Neural cell (in vitro differentiated cells): ENCODE measurements around the gene ITGB1. TPM values are rescaled to one million over a fixed set of nuclear protein-coding genes. Genes with fewer than 3 reads are reported as not detected.

Experiments
- H2AFZ ChIP-seq: fragments of 200-600, 300-800 bp; sonication (generic), shearing (Covaris generic); 2 replicates; pipeline ENCODE4 v1.6.0; 2014; ENCODE audit warnings: low read depth, mild to moderate bottlenecking, antibody characterized with exemption, low read length, moderate library complexity
- H3F3A ChIP-seq: fragments of 200-600 bp; shearing (Covaris generic); 2 replicates; pipeline ENCODE4 v1.6.1; 2016; ENCODE audit warnings: mild to moderate bottlenecking, moderate library complexity, mixed read lengths, antibody characterized with exemption, low read length; ENCODE audit not compliant: insufficient read depth, poor library complexity, severe bottlenecking
- H3K27ac ChIP-seq: fragments of 200-600, 300-800 bp; sonication (generic), shearing (Covaris generic); 2 replicates; pipeline ENCODE4 v1.5.1; 2014; ENCODE audit warnings: mild to moderate bottlenecking, low read length, moderate library complexity
- H3K27me3 ChIP-seq: fragments of 300-800, 200-600 bp; sonication (generic), shearing (Covaris generic); 2 replicates; pipeline ENCODE4 v1.6.0; 2014; ENCODE audit warnings: mild to moderate bottlenecking, low read depth, low read length, moderate library complexity; ENCODE audit not compliant: insufficient read depth
- H3K36me3 ChIP-seq: fragments of 300-800, 200-600 bp; sonication (generic), shearing (Covaris generic); 2 replicates; pipeline ENCODE4 v1.5.1; 2014; ENCODE audit warnings: mild to moderate bottlenecking, antibody characterized with exemption, low read length, moderate library complexity; ENCODE audit not compliant: insufficient read depth
- H3K4me2 ChIP-seq: fragments of 300-800, 200-600 bp; sonication (generic), shearing (Covaris generic); 2 replicates; pipeline ENCODE4 v1.6.0; 2014; ENCODE audit warnings: mild to moderate bottlenecking, low read length
- H3K4me3 ChIP-seq: fragments of 300-800, 200-600 bp; sonication (generic), shearing (Covaris generic); 2 replicates; pipeline ENCODE4 v1.5.1; 2014; ENCODE audit warnings: mild to moderate bottlenecking, low read length, moderate library complexity
- H3K79me2 ChIP-seq: fragments of 200-600 bp; shearing (Covaris generic); replicated peaks from 2 replicates; pipeline ENCODE4 v1.6.0; 2014; ENCODE audit warnings: mild to moderate bottlenecking, low read length, moderate library complexity; ENCODE audit not compliant: insufficient read depth
- H3K9ac ChIP-seq: fragments of 300-800, 200-600 bp; sonication (generic), shearing (Covaris generic); 2 replicates; pipeline ENCODE4 v1.6.1; 2016; ENCODE audit warnings: mild to moderate bottlenecking, low read length, mixed read lengths
- H3K9me2 ChIP-seq: fragments of 200-600 bp; shearing (Covaris generic); 2 replicates; pipeline ENCODE4 v1.6.1; 2016; ENCODE audit warnings: mild to moderate bottlenecking, low read length, mixed read lengths; ENCODE audit not compliant: insufficient read depth
- H3K9me3 ChIP-seq: fragments of 200-600, 300-800 bp; sonication (generic), shearing (Covaris generic); 2 replicates; pipeline ENCODE4 v1.6.1; 2016; ENCODE audit warnings: mild to moderate bottlenecking, mixed run types, low read length, moderate library complexity, mixed read lengths
- H4K20me1 ChIP-seq: fragments of 200-600 bp; shearing (Covaris generic); 2 replicates; pipeline ENCODE4 v1.6.1; 2016; ENCODE audit warnings: mild to moderate bottlenecking, mixed run types; ENCODE audit not compliant: insufficient read depth
- EP300 ChIP-seq: fragments of 450-650 bp; conservative IDR thresholded peaks from 2 replicates; pipeline ENCODE4 v1.6.1; 2014; ENCODE audit warnings: antibody characterized with exemption, mild to moderate bottlenecking, moderate library complexity; ENCODE audit not compliant: poor library complexity, severe bottlenecking
- EZH2 ChIP-seq: fragments of 200-600, 300-800 bp; shearing (Covaris generic), sonication (generic); IDR thresholded peaks from 2 replicates; pipeline ENCODE4 v1.6.1; 2014; ENCODE audit warnings: antibody characterized with exemption, low read length, borderline replicate concordance, mild to moderate bottlenecking; ENCODE audit not compliant: insufficient read depth, poor library complexity, severe bottlenecking
- MXI1 ChIP-seq: fragments of 450-650 bp; conservative IDR thresholded peaks from 2 replicates; pipeline ENCODE4 v1.6.1; 2014; ENCODE audit warnings: antibody characterized with exemption, mild to moderate bottlenecking; ENCODE audit not compliant: poor library complexity, severe bottlenecking
- POLR2AphosphoS5 ChIP-seq: IDR thresholded peaks from 2 replicates; pipeline ENCODE4 v1.6.1; 2012
- RAD21 ChIP-seq: fragments of 450-650 bp; conservative IDR thresholded peaks from 2 replicates; pipeline ENCODE4 v1.6.1; 2014; ENCODE audit warnings: antibody characterized with exemption, mild to moderate bottlenecking, moderate library complexity
- REST ChIP-seq: IDR thresholded peaks from 2 replicates; pipeline ENCODE4 v1.6.1; 2012; ENCODE audit warnings: borderline replicate concordance
- SMC3 ChIP-seq: fragments of 450-650 bp; conservative IDR thresholded peaks from 2 replicates; pipeline ENCODE4 v1.6.1; 2014; ENCODE audit warnings: antibody characterized with exemption, mild to moderate bottlenecking, moderate library complexity; ENCODE audit not compliant: poor library complexity
- TAF1 ChIP-seq: IDR thresholded peaks from 2 replicates; pipeline ENCODE4 v1.6.1; 2012; ENCODE audit warnings: low read depth
- polyA plus RNA-seq: library from polyadenylated mRNA; depleted of rRNA; stranded (reverse); fragments of >200 nt; gene quantifications from 2 replicates; pipeline ENCODE4 v1.2.3, GENCODE V29; 2014
- TF ChIP-seq, protein P1 (sequence below): fragments of 450-650 bp; IDR thresholded peaks from 2 replicates; pipeline ENCODE4 v1.5.1; 2014; ENCODE audit warnings: antibody characterized with exemption, mild to moderate bottlenecking, moderate library complexity; ENCODE audit not compliant: poor library complexity, severe bottlenecking

Gene ITGB1
- polyA plus RNA-seq, 1 donor from 2014 or later, result 62.4 TPM

- no peak overlapping the region for H3K9ac ChIP-seq
- H3K4me2 ChIP-seq, result no peak overlapping the region
- TF ChIP-seq POLR2AphosphoS5 (no peak), EP300 (no peak), REST (no peak), SMC3 (no peak), TAF1 (no peak), RAD21 (no peak), EZH2 (no peak), MXI1 (no peak)
- TF ChIP-seq, protein P1, sequence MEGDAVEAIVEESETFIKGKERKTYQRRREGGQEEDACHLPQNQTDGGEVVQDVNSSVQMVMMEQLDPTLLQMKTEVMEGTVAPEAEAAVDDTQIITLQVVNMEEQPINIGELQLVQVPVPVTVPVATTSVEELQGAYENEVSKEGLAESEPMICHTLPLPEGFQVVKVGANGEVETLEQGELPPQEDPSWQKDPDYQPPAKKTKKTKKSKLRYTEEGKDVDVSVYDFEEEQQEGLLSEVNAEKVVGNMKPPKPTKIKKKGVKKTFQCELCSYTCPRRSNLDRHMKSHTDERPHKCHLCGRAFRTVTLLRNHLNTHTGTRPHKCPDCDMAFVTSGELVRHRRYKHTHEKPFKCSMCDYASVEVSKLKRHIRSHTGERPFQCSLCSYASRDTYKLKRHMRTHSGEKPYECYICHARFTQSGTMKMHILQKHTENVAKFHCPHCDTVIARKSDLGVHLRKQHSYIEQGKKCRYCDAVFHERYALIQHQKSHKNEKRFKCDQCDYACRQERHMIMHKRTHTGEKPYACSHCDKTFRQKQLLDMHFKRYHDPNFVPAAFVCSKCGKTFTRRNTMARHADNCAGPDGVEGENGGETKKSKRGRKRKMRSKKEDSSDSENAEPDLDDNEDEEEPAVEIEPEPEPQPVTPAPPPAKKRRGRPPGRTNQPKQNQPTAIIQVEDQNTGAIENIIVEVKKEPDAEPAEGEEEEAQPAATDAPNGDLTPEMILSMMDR, result no peak
- H3K36me3 ChIP-seq, result no peaks in the 10 kb centered on the region
- H2AFZ ChIP-seq, result no peak overlapping the region
- no peak overlapping the region for H3K4me3 ChIP-seq
- H3K9me2 ChIP-seq, result no peaks in the 10 kb centered on the region
- H3K79me2 ChIP-seq, result peaks cover 27% of the 10 kb centered on the region
- H3F3A ChIP-seq, result no peaks in the 10 kb centered on the region
- H4K20me1 ChIP-seq, result no peaks in the 10 kb centered on the region
- no peak overlapping the region for H3K27ac ChIP-seq
- H3K9me3 ChIP-seq, result no peaks in the 10 kb centered on the region
- no peaks in the 10 kb centered on the region for H3K27me3 ChIP-seq
These were observed 3.9 kb upstream of the ITGB1 start for GRCh38 chr10:32961895-32962369.

DNA sequence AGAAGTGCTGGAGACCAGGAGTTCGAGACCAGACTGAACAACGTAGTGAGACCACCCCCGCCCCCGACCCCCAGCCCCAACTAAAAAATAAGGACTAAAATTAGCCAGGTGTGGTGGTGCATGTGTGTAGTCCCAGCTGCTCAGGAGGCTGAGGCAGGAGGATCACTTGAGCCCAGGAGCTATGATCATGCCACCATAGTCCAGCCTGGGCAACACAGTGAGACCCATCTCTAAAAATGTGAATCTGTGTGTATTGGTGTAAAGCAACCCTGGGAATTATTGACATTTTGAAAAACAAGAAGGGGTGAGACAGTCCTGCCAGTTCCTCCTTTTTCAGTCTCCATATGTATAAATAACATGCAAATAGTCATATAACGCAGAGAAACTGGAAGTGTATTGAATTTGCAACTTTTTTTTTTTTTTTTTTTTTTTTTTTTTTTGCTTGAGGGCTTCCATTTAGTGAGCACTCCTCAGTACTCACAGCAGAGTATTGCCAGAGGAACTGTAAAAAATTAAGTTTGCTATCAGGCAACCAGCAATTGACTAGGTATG lies 3.4 kb upstream of the ITGB1 start:
- Histone ChIP-seq H3K9ac (no peak overlapping the region), H3K27me3 (no peaks in the 10 kb centered on the region), H3K27ac (no peak overlapping the region), H2AFZ (no peak overlapping the region), H3K4me2 (no peak overlapping the region), H3K36me3 (no peaks in the 10 kb centered on the region), H3K4me3 (no peak overlapping the region), H4K20me1 (no peaks in the 10 kb centered on the region), H3K9me3 (no peaks in the 10 kb centered on the region), H3K79me2 (peaks cover 32% of the 10 kb centered on the region), H3F3A (no peaks in the 10 kb centered on the region), H3K9me2 (no peaks in the 10 kb centered on the region)
- TF ChIP-seq MXI1 (no peak), EP300 (no peak)
